GM12874 (cell line): ENCODE measurements around the gene LINGO1.

Source experiments
- TF ChIP-seq, protein P1 (sequence below): IDR thresholded peaks from 2 replicates; pipeline ENCODE4 v1.5.1; 2011; ENCODE audit warnings: low read depth, mild to moderate bottlenecking, control low read depth, low read length, moderate library complexity; ENCODE audit not compliant: insufficient read depth

Gene LINGO1

DNA sequence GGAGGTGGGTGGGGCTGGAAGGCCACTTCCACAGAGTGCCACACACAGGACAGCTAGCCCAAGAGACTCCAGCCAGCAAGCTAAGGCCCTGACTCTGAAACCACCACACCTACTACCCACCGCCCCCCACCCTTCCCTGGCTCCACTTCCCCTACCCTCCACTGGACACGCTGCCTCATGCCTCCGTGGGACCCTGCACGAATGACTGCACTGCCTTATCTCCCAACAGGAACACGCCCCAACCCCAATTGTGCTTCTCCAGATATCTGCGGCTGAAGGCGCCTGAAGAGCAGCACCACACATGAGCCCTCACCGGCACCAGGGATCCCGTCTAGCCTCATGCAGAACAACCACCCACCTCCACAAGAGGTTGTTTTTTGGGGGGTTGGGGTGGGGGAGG, 2.7 kb downstream of the LINGO1 start:
- TF ChIP-seq, protein P1, sequence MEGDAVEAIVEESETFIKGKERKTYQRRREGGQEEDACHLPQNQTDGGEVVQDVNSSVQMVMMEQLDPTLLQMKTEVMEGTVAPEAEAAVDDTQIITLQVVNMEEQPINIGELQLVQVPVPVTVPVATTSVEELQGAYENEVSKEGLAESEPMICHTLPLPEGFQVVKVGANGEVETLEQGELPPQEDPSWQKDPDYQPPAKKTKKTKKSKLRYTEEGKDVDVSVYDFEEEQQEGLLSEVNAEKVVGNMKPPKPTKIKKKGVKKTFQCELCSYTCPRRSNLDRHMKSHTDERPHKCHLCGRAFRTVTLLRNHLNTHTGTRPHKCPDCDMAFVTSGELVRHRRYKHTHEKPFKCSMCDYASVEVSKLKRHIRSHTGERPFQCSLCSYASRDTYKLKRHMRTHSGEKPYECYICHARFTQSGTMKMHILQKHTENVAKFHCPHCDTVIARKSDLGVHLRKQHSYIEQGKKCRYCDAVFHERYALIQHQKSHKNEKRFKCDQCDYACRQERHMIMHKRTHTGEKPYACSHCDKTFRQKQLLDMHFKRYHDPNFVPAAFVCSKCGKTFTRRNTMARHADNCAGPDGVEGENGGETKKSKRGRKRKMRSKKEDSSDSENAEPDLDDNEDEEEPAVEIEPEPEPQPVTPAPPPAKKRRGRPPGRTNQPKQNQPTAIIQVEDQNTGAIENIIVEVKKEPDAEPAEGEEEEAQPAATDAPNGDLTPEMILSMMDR: no peak

DNA sequence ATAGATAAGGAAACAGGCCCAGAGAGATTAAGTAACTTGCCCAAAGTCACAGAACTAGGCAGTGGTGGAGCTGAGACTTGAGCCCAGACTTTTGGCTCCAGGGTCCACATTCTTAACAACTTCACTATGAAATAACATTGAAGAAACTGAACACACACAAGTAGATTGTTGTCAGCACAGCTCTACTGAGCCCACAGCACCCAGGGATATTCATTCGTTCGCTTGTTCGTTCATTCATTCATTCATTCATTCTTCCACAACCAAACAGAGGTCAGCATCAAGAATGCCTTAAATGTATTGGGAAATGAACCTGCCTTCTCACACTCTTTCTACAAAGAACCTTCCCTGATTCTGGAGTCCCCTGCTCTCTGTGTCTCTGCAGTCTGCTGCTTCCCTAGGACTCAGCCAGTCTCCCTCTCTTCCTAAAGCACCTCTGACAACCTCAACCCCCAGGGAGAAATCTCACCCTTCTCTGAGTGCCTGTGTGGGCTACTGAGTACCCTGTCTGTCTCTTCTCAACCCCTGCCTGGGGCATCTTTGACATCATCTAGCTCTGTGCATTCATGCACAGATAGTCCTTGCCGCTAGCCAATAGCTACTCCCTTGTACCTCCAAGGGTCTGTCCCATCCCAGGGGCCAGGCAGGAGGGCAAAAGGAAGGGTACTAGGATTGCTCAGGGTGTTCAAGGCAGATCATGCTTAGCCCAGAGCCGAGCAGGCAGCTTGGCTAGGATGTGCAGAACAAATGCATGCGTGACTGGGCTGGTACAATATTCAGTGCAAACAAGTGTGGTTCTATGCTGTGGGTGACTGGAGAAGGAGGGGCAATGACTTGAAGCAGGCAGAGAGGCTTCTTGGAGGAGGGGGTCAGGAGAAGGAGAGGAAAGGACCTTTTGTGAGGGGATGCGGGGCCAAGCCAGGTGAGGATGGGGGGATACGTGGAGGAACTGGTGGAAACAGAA, 3.4 kb downstream of the LINGO1 start:
- TF ChIP-seq, protein P1: no peak

DNA sequence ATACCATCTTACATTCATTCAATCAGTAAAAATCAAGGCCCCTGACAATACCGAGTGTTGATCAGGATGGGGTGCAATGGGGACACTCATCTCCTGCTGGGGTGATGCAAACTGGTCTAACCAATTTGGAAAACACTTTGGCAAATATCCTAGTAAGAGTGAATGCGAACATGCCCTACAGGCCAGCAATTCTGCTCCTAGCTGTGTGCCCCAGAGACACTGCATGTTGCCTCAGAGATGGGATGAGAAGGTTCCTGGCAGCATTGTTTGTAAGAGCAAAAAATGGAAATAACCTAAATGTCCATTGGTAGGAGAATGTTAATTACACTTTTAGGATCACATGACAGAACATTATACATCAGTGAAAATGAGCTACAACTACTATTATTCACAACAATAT, 4.7 kb downstream of the LINGO1 start:
- TF ChIP-seq, protein P1: no peak

DNA sequence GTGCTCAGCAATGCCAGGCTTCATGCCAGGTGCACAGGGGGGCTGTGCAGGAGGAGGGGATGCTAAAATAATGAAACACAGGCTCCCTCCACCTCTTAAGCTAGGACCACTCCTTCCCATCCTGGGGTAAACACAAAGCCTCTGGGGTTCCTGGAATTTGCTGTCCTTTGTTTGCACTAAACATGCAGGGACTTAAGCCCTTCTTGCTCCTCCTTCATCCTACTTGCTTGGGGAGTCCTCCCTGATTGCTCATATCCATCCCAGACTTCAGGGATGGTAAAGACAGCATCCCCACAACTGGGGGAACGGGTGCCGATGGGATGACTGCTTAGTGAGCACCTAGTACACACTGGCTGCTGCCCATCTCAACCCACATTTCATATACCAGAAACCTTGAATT, 5.1 kb downstream of the LINGO1 start:
- TF ChIP-seq, protein P1: no peak

DNA sequence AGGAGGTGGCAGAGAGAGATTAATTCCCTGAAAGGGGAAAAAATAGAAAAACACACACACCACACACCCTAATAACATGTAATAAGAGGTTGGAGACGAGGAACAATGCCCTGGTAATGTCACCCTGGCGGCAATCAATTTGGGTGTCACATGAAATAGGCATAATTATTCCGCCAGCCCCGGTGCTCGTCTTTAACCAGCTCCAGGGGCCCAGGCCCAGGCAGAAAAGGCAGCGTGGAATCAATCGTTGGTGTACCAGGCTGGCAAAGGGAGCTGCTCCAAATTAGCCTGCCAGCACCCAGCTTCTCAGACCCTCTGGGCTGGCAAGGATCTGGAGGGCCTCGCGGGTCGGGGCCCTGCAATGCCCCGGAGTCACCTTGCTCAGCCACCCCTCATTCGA, 5.6 kb downstream of the LINGO1 start:
- TF ChIP-seq, protein P1: no peak

DNA sequence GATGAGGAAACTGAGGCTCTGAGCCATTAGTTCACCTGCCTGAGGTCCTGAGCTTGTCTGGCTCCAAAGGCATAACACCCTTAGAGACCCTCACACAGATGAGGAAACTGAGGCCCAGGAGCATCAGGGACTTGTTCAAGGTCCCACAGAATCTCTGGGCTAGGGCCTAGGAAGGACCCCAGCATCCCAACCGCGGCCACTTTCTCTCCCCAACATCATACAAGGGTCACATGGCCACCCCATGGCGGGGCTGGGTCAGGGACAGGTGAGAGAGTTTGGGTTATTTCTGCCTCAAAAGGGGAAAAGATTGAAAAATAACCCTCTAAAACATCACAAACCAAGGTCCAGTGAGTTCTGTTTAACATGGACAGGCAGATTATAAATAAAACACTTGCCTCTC, 6.7 kb downstream of the LINGO1 start:
- TF ChIP-seq, protein P1: no peak

DNA sequence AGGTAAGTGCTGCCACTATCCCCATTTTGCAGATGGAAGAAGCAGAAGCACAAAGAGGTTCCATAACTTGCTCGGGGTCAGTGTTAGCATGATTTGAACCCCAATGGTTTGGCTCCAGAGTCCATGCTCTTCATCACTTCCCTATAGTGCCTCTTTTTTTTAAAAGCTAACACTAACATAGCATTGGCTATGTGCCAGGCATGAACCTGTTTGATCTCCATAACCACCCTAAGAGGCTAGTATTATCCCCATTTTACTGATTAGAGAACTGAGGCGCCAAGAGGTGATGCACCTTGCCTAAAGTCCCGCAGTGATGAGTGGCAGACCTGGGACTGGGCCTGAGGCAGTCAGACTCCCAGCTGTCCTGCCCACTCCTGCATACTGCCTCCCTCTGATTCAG, 7.3 kb downstream of the LINGO1 start:
- TF ChIP-seq, protein P1: no peak
